ENCODE measurements around the gene PRPSAP2.

PRPSAP2 gene

DNA sequence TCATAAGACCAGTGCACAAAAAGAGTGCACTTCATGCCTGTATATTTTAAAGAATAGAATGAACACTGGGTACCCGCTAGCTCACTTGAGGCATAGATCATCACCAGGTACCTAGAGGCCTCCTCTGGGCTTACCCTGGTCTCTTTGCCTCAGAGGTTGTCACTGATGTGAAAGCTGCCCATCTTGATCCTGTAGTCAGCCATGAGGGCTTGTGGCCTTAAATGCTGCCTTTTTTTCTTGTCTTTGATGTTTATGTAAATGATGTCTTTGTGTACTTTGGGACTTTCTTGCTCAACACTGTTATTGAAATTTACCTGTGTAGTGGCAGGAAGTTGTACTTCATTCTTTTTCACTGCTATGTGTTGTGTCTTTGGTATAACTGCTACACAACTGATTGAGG, 67.3 kb downstream of the PRPSAP2 start:
- peaks cover 79% of the 10 kb centered on the region for H3K4me1 ChIP-seq (ENCODE audit: control insufficient read depth, low read length)
- H3K27me3 ChIP-seq (ENCODE audit: control insufficient read depth, low read length) = no peaks in the 10 kb centered on the region
- no peaks in the 10 kb centered on the region for H3K9me3 ChIP-seq (ENCODE audit: control insufficient read depth, insufficient read depth, low read length)
- peaks cover 77% of the 10 kb centered on the region for H3K36me3 ChIP-seq (ENCODE audit: control insufficient read depth, low read length)
- H3K27ac ChIP-seq (ENCODE audit: low read depth, low read length) = peak overlapping the region; percentile 58
- H3K9me2 ChIP-seq (replicated peaks; ENCODE audit: control insufficient read depth, low read length) = no peaks in the 10 kb centered on the region
- H3K79me2 ChIP-seq (ENCODE audit: control insufficient read depth, low read length) = peaks cover 63% of the 10 kb centered on the region
- no peaks in the 10 kb centered on the region for H4K20me1 ChIP-seq (ENCODE audit: control insufficient read depth, insufficient read depth, low read depth, low read length)
- TF ChIP-seq, protein P1, sequence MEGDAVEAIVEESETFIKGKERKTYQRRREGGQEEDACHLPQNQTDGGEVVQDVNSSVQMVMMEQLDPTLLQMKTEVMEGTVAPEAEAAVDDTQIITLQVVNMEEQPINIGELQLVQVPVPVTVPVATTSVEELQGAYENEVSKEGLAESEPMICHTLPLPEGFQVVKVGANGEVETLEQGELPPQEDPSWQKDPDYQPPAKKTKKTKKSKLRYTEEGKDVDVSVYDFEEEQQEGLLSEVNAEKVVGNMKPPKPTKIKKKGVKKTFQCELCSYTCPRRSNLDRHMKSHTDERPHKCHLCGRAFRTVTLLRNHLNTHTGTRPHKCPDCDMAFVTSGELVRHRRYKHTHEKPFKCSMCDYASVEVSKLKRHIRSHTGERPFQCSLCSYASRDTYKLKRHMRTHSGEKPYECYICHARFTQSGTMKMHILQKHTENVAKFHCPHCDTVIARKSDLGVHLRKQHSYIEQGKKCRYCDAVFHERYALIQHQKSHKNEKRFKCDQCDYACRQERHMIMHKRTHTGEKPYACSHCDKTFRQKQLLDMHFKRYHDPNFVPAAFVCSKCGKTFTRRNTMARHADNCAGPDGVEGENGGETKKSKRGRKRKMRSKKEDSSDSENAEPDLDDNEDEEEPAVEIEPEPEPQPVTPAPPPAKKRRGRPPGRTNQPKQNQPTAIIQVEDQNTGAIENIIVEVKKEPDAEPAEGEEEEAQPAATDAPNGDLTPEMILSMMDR (IDR thresholded peaks at IDR 0.05; ENCODE audit: low read depth, low read length, poor library complexity, severe bottlenecking) = no peak
- no peak for TF ChIP-seq EZH2phosphoT487 (IDR thresholded peaks at IDR 0.05; ENCODE audit: borderline replicate concordance, low read length)
- peaks cover 38% of the 10 kb centered on the region for H3F3A ChIP-seq (ENCODE audit: control insufficient read depth, insufficient read depth)
- H3K4me2 ChIP-seq (ENCODE audit: low read length) = peak overlapping the region; percentile 47
- H3K4me3 ChIP-seq (ENCODE audit: low read length) = peak overlapping the region; percentile 31

DNA sequence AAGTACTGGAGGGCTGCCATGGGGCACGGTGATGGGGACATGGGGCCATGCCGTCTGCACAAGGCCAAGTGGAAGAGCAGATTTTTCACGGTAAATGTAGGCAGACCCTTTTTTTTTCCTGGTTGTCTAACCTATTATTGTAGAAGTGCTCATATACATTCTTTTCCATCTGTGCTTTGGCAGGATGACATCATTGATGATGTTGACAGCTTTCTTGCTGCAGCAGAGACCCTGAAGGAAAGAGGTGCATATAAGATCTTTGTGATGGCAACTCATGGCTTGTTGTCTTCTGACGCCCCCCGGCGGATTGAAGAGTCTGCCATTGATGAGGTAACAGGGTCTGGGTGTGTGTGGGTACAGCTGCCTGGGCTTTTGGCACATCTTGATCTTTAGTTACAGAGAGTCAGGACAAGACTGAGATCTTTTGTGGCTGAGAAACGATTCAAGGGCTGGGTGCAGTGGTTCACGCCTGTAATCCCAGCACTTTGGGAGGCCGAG, 70.7 kb downstream of the PRPSAP2 start:
- Histone ChIP-seq H4K20me1 (ENCODE audit: control insufficient read depth, insufficient read depth, low read depth, low read length) (no peaks in the 10 kb centered on the region), H3K9me2 (replicated peaks; ENCODE audit: control insufficient read depth, low read length) (no peaks in the 10 kb centered on the region), H3K79me2 (ENCODE audit: control insufficient read depth, low read length) (peaks cover 35% of the 10 kb centered on the region), H3K27me3 (ENCODE audit: control insufficient read depth, low read length) (no peaks in the 10 kb centered on the region), H3K4me2 (ENCODE audit: low read length) (no peak overlapping the region), H3K4me1 (ENCODE audit: control insufficient read depth, low read length) (peaks cover 58% of the 10 kb centered on the region), H3K36me3 (ENCODE audit: control insufficient read depth, low read length) (peaks cover 75% of the 10 kb centered on the region), H3F3A (ENCODE audit: control insufficient read depth, insufficient read depth) (peaks cover 24% of the 10 kb centered on the region), H3K4me3 (ENCODE audit: low read length) (no peak overlapping the region), H3K9me3 (ENCODE audit: control insufficient read depth, insufficient read depth, low read length) (no peaks in the 10 kb centered on the region), H3K27ac (ENCODE audit: low read depth, low read length) (no peak overlapping the region)
- TF ChIP-seq, protein P1 (IDR thresholded peaks at IDR 0.05; ENCODE audit: low read depth, low read length, poor library complexity, severe bottlenecking) = peak; percentile 47
- no peak for TF ChIP-seq EZH2phosphoT487 (IDR thresholded peaks at IDR 0.05; ENCODE audit: borderline replicate concordance, low read length)

- peaks cover 23% of the 10 kb centered on the region for H3K4me1 ChIP-seq (ENCODE audit: control insufficient read depth, low read length)
- TF ChIP-seq EZH2phosphoT487 (IDR thresholded peaks at IDR 0.05; ENCODE audit: borderline replicate concordance, low read length) = no peak
- TF ChIP-seq, protein P1 (IDR thresholded peaks at IDR 0.05; ENCODE audit: low read depth, low read length, poor library complexity, severe bottlenecking) = no peak
- H3K27me3 ChIP-seq (ENCODE audit: control insufficient read depth, low read length) = no peaks in the 10 kb centered on the region
- no peaks in the 10 kb centered on the region for H3K9me2 ChIP-seq (replicated peaks; ENCODE audit: control insufficient read depth, low read length)
- peaks cover 40% of the 10 kb centered on the region for H3K36me3 ChIP-seq (ENCODE audit: control insufficient read depth, low read length)
- no peaks in the 10 kb centered on the region for H4K20me1 ChIP-seq (ENCODE audit: control insufficient read depth, insufficient read depth, low read depth, low read length)
- H3K4me3 ChIP-seq (ENCODE audit: low read length) = no peak overlapping the region
- no peak overlapping the region for H3K27ac ChIP-seq (ENCODE audit: low read depth, low read length)
- no peaks in the 10 kb centered on the region for H3K9me3 ChIP-seq (ENCODE audit: control insufficient read depth, insufficient read depth, low read length)
- H3K79me2 ChIP-seq (ENCODE audit: control insufficient read depth, low read length) = no peaks in the 10 kb centered on the region
- H3F3A ChIP-seq (ENCODE audit: control insufficient read depth, insufficient read depth) = peaks cover 22% of the 10 kb centered on the region
- H3K4me2 ChIP-seq (ENCODE audit: low read length) = no peak overlapping the region
Observed at GRCh38 chr17:18932360-18933055, 74.6 kb downstream of the PRPSAP2 start.

All from DOHH2 (cell line).